HepG2 (cell line): ENCODE measurements around the gene PMM2.

Experiments
- CTCF ChIP-seq: sonication (generic); formaldehyde crosslinking; IDR thresholded peaks from 2 replicates; pipeline ENCODE4 v1.5.0; 2020; ENCODE audit warnings: mild to moderate bottlenecking, missing genetic modification reagents, moderate library complexity
- HDAC6 ChIP-seq: fragments of 200-600 bp; sonication (generic); IDR thresholded peaks from 2 replicates; pipeline ENCODE4 v1.7.0; 2017; ENCODE audit warnings: mild to moderate bottlenecking, antibody characterized with exemption, low read length, low read depth
- ZNF878 ChIP-seq: sonication (generic); formaldehyde crosslinking; IDR thresholded peaks from 2 replicates; pipeline ENCODE4 v1.8.1; 2023; ENCODE audit warnings: mild to moderate bottlenecking, missing genetic modification reagents, moderate library complexity
- ZSCAN20 ChIP-seq: sonication (generic); formaldehyde crosslinking; IDR thresholded peaks from 2 replicates; pipeline ENCODE4 v1.4.0; 2020; ENCODE audit warnings: missing genetic modification reagents, mild to moderate bottlenecking, borderline replicate concordance

- TF ChIP-seq CTCF (CRISPR knock-in tag) (no peak), HDAC6 (no peak), ZNF878 (CRISPR knock-in tag) (no peak), ZSCAN20 (no peak; the same call in 1 of the 2 replicates)
These were observed 69.2 kb downstream of the PMM2 start for GRCh38 chr16:8866884-8867215.
